ENCODE results near the gene CACNA1G.
A peak's percentile ranks its signal among the peaks of the same experiment; 100 is the strongest.

The CACNA1G gene

GRCh38 chr17:50618300-50618699, 57.8 kb downstream of the CACNA1G start:
- DNase-seq: no peak

- DNase-seq: no peak
These were observed 58.4 kb downstream of the CACNA1G start for GRCh38 chr17:50618941-50619340.

- no peak for DNase-seq
These were observed 59.0 kb downstream of the CACNA1G start for GRCh38 chr17:50619489-50619888.

- DNase-seq: no peak
These were observed 59.7 kb downstream of the CACNA1G start for GRCh38 chr17:50620237-50620636.

GRCh38 chr17:50620858-50621257, 60.3 kb downstream of the CACNA1G start:
- DNase-seq: no peak

- DNase-seq: no peak
These were observed 61.1 kb downstream of the CACNA1G start for GRCh38 chr17:50621574-50622031.

GRCh38 chr17:50624321-50624934, 63.9 kb downstream of the CACNA1G start:
- DNase-seq: no peak

- DNase-seq: no peak
These were observed 64.7 kb downstream of the CACNA1G start for GRCh38 chr17:50625032-50625871.

- peak; percentile 51 to 56 for DNase-seq
These were observed 65.6 kb downstream of the CACNA1G start for GRCh38 chr17:50626037-50626574.

GRCh38 chr17:50627036-50627781, 66.7 kb downstream of the CACNA1G start:
- no peak for DNase-seq

- DNase-seq: no peak
These were observed 67.5 kb downstream of the CACNA1G start for GRCh38 chr17:50627782-50628601.

- DNase-seq: no peak
These were observed 69.4 kb downstream of the CACNA1G start for GRCh38 chr17:50629902-50630301.

- DNase-seq: peak; percentile 40 to 57
These were observed 70.1 kb downstream of the CACNA1G start for GRCh38 chr17:50630524-50631194.

- DNase-seq: no peak
These were observed 70.8 kb downstream of the CACNA1G start for GRCh38 chr17:50631195-50631907.

- no peak for DNase-seq
These were observed 71.5 kb downstream of the CACNA1G start for GRCh38 chr17:50631908-50632571.

GRCh38 chr17:50632637-50633036, 72.1 kb downstream of the CACNA1G start:
- DNase-seq: no peak

GRCh38 chr17:50633683-50634082, 73.2 kb downstream of the CACNA1G start:
- DNase-seq: no peak

- no peak for DNase-seq
These were observed 73.9 kb downstream of the CACNA1G start, which contains the start of gene ABCC3 for GRCh38 chr17:50634224-50634914. Gene ABCC3, plus strand, starts transcription at chr17:50634881. Its CDS starts 56 bp downstream, at chr17:50634937.

- DNase-seq: no peak
These were observed 74.6 kb downstream of the CACNA1G start for GRCh38 chr17:50634915-50635731.

All from activated CD4-positive, alpha-beta T cell treated with anti-CD3 and anti-CD28 coated beads, Interleukin-2, amount 50 U/mL, for 4 hours (primary cell).